SH-SY5Y (cell line): Measurements from ENCODE around the gene EPB41L2.

ENCODE experiments used
- GATA2 ChIP-seq: IDR thresholded peaks from 2 replicates; pipeline ENCODE4 v1.6.1; 2011; ENCODE audit warnings: mild to moderate bottlenecking, low read depth, low read length
- GATA3 ChIP-seq: IDR thresholded peaks from 2 replicates; pipeline ENCODE4 v1.6.1; 2011; ENCODE audit warnings: low read depth, mild to moderate bottlenecking, low read length, moderate library complexity

EPB41L2 gene

DNA sequence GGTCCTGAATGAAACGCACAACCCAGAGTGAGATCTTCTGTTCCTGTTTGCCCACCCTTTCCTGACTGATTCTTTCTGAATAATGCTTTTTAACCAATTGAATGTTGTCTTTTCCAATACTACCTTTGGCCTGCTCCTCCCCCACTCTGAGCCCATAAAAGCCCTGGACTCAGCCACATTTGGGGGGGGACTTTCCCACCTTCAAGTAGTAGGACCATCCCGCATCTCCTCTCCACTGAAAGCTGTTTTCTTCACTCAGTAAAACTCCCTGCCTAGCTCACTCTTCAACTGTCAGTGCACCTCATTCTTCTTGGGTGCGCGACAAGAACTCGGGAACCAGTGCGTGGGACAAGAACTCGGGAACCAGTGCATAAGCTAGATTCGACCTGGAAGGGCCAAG, 77.9 kb downstream of the EPB41L2 start:
- TF ChIP-seq GATA2: no peak
- TF ChIP-seq GATA3: no peak

DNA sequence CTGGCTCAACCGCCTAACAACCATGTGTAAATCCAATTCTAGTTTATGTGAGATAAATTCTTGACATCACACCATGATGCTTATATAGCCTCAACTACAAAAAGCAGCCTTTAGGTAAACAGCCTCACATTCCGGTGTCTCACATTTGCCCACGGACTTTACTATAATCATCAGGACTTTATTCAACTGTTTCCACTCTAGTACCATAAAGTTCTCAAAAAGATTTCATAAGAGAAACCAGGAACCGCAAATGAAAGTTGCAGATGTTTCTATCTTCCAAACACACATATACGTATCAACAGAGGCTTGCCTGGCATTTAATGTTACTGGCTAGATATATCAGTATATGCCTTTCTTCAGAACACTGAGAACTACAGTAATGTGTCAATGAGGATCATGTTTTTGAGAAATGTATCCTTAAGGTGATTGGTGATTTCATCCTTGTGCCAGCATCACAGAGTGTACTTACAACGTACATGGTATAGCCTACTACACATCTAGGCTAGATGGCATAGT, 80.0 kb downstream of the EPB41L2 start:
- TF ChIP-seq GATA3: no peak
- TF ChIP-seq GATA2: no peak

DNA sequence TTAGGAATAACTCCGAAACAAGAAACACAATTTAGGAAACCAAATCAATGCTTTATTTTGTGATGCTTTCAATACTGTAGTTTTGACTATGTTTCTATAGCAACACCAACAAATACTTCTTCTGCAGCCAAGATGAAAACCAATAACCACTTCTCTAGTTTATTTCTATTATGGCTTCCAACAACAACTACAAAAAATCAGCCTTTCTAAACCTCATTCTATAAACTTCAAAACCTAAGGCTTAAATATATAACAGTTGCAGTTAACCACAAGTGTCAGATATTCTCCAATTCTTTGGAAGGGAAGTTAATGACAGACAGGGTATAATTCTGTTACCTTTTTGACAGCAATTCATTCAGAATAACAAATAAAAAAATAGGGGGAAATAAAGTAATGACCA, 80.9 kb downstream of the EPB41L2 start:
- no peak for TF ChIP-seq GATA2
- TF ChIP-seq GATA3: no peak

DNA sequence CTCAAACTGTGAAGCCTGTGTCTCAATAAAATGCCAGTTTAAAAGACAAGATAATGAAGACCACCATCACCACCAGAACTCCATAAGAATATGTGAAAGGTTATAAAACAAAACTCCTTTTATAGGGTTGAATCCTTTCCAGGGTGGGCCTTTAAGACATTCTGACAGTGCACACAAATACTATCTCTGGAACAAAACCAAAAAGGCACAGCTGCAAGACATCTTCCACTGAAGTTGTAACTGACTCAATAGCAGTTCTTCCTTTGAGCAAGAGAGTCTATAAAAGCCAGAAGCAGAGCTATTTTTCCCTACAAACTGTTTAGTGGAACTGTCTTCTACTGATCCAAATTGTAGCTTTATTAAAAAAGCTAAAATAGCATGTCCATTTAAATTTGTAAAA, 81.6 kb downstream of the EPB41L2 start:
- TF ChIP-seq GATA2: no peak
- no peak for TF ChIP-seq GATA3

DNA sequence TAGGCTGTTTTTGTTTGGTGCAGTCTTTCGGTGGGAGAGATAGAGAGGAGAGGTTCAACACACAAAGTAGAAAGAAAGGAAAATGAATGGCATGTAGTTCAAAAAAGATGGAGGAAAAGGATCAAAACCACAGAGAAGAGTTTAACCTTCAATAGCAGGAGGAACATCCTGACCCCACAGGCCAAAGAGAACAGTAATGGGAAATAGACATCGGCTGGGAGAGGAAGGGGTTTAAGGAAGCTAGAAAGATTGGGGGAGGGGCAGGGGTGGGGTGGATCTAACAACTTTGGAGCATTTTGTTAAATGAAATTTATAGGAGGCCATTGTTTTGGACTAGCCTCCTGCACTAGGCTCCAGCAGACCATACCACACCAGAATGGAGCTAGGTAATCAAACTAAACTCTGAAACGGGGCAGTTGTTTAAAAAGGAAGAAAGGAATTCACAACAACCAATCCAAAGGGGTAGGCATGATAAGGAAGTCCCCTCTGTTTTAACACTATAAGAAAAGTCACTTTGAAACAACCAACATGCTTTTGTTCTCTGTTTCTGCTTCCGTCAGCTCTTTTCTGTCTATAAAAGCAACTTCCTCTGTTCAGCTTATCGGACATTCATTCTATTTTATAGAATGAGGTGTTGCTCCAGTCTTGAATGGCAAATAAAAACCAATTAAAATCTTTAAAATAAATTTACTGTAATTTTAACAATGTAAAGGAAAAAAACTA, 82.6 kb downstream of the EPB41L2 start:
- no peak for TF ChIP-seq GATA2
- no peak for TF ChIP-seq GATA3

DNA sequence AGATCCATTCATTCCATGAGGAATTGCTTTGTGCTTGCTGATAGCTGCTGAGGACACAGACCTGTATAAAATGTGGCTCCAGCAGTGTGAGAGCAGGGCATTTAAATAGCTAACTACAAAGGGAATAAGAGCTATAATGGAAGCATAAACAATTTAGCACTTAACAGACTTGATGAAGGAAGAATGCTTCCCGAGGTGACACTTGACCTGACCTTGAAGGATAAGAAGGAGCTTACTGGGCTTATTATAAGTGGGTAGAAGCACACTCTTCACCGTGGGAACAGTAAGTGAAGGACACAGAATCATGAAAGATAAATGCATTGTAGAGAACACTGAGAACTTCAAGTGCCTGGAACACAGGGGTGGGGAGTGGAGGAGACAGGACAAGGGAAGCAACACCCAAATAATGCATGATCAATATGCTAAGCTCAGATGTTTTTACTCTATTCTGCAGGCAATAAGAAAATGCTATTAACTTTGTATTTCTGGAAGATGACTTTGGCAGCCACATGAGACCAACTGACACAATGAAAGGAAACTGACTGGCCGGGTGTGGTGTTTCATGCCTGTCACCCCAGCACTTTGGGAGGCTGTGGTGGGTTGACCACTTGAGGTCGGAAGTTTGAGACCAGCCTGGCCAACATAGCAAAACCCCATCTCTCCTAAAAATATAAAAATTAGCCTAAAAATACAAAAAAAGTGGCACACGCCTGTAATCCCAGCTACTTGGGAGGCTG, 84.2 kb downstream of the EPB41L2 start:
- TF ChIP-seq GATA3: no peak
- TF ChIP-seq GATA2: no peak

DNA sequence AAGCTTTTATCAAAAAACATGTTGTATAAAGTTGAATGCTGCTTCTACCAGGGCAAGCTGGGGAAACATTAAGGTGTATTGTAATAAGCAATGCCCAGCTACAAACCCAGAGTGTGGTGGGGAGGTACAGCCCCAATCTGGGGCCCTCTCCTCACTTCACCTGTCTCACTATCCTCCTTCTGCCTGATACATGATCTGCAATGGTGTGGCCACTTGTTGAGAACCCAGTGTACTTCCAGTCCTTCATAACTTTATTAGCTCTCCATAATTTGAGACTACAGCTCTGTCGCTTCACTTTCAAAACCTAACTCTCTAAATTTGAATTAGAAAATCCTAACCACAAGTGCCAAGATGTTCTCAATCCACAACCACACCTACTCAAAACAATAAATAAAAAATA, 84.9 kb downstream of the EPB41L2 start:
- TF ChIP-seq GATA3 (no peak), GATA2 (no peak)

DNA sequence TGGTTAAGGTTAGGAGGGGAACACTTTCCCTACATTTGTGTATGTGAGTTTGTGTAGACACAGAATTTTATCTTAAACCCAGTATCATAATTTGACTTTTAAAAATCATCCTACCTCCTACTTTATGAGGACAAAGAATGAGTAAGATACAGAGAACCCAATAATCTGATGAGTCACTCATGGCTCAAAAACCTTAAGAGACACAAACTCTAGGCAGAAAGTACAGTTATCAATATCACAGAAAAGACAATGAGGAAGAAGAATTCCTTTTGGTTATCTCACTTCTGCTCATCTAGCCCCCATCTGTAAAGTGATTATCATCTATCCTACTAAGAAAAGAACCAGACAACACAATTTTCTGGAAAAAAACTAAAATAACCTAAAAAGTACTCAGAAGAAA, 87.7 kb downstream of the EPB41L2 start:
- no peak for TF ChIP-seq GATA3

DNA sequence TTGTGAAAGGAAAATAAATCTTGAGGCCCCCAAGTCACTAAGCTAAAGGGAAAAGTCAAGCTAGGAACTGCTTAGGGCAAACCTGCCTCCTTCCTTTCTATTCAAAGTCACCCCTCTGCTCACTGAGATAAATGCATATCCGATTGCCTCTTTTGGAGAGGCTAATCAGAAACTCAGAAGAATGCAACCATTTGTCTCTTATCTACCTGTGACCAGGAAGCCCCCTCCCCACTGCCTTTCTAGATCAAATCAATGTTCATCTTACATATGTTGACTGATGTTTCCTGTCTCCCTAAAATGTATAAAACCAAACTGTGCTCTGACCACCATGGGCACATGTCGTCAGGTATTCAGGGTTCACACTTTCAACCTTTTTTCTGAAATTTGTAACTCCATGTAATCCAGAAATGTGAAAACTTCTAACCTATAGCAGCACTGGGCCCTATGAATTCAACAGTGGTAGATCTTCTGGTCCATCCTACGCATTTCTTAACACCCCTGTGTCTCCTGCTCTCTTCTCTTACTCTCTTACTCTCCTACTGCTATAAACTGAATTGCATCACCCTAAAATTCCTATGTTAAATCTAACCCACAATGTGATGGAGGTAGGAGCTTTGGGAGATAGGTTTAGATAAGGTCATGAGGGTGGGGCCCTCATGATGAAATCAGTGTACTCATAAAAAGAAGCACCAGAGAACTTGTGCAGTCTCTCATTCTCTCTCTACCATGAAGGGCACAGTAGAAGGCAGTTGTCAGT, 89.3 kb downstream of the EPB41L2 start:
- TF ChIP-seq GATA2 (no peak), GATA3 (no peak)

DNA sequence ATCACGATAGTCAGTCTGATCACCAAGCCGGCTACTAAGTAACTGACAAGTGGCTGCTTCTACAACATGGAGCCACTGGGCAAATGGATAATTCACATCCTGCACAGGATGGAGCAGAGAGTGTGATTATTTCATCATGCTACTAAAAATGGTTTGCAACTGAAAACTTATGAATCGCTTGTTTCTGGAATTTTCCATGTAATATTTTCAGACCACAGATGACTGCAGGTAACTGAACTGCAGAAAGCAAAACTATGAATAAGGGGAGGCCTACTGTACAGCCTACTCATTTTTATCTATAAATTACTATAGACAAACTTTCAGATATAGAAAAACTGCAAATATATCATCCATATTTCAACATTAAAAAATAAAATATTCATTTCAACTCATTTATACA, 91.5 kb downstream of the EPB41L2 start:
- TF ChIP-seq GATA2: no peak

DNA sequence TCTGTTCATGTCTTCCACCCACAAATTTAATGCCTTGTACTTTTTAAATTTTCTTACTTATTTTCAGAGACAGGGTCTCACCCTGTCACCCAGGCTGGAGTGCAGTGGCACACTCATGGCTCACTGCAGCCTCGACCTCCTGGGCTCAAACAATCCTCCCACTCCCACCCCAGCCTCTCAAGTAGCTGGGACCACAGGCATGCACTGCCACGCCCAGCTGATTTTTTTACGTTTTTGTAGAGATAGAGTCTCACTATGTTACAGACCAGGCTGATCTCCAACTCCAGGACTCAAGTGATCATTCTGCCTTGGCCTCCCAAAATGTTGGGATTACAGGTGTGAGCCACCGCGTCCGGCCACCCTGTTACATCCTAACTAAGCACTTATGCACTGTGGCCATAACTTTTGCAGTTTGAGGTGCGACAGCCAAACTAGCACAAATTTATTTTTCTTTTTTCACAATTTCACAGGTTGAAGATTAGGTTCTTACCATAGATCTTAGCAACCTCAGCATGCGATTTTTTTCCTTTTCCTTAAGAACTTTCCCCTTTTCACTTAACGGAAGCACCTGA, 92.1 kb downstream of the EPB41L2 start:
- no peak for TF ChIP-seq GATA3
- TF ChIP-seq GATA2: no peak

DNA sequence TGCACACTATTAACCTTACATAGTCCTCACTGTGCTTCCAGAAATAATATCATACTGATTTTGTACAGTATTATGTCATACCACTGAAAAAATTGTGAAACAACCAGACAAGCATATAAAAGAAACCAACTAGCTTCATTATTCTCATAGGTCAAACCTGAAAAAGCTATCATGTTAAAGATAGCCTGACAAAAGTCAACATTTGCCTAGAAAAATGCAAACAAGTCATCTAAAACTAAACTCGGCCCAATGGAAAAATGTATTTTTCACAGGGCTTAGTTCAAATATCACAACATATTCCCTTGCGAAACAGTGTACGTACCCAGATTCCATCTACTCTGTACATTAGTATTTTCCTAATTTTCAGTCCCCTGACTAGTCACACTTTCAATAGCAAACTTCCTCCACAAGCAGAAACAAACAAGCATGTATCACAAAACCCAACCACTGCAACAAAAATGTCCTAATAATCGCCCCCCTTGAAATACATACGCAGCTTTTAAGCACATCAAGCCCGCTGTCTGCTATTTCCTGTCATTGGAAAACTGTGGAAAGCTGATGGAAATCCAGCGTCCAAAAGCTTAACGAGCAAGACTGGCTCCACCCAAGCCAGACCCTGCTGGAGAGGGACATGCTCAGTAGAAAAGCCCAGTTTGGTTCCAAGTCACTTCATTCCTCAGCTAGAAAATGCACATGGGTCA, 93.1 kb downstream of the EPB41L2 start:
- TF ChIP-seq GATA3 (no peak), GATA2 (no peak)

DNA sequence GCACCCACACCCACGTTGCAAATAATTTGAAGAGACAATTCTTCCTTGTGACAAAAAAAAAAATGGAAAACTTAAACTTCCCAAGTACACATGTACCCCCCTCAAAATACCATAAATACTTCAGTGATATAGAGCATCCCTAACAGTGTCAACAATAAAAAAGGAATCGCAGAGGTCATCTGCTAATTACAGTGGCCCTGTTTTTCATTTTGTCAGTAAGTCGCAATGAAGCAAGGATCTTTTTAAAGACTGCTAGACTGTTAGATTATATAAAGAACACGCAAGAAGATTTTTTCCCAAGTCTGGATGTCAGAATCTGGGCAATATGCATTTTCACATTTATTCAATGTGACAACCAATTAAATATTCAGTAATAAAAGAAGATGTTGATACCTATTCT, 93.9 kb downstream of the EPB41L2 start:
- TF ChIP-seq GATA3 (no peak), GATA2 (no peak)

DNA sequence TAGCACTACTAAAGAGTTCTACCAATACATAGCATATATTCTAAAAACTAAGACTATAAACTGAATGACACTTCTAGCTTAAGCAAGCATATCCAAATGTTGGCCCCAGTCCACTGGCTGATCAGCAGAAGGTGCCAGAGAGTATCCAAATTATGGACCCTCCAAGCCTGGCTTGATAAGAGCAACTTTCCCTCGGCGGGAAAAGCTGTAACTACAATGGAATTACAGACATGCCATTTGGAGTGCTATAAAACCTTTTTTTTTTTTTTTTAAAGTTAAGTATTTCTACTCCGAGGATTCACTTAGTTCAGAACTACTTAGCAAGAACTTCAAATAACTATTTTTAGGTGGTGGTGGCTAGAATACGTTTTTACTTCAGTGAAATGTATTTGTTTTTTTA, 94.6 kb downstream of the EPB41L2 start:
- TF ChIP-seq GATA2 (no peak), GATA3 (no peak)
